Upper lobe of left lung (tissue), 6 donors: ENCODE measurements around the gene RPS27L. TPM values are rescaled to one million over a fixed set of nuclear protein-coding genes. Genes with fewer than 3 reads are reported as not detected.

ENCODE experiments used
- ATAC-seq, 2 donors: fragments of 200-7000 bp; cut with Tn5 transposase; one replicate each; pipeline ENCODE4 v1.9.1; 2022; ENCODE audit warnings: mild to moderate bottlenecking in 2 of 2, moderate library complexity in 2 of 2; ENCODE audit not compliant: low FRiP score in 2 of 2
- DNase-seq, 2 donors: peaks; one replicate each; pipeline ENCODE4 v3.0.0-alpha.2; 2019 to 2020
- H3K27ac ChIP-seq, 4 donors: fragments of 200-600 bp; sonication (generic); one replicate each; pipeline ENCODE4 v1.5.1; 2016 to 2019
- H3K27me3 ChIP-seq, 4 donors: fragments of 200-600 bp; sonication (generic); one replicate each; pipeline ENCODE4 v1.5.1; 2017 to 2019
- H3K36me3 ChIP-seq, 4 donors: fragments of 200-600 bp; sonication (generic); one replicate each; pipeline ENCODE4 v1.5.1; 2016 to 2019
- H3K4me1 ChIP-seq, 4 donors: fragments of 200-600 bp; sonication (generic); one replicate each; pipeline ENCODE4 v1.5.1; 2018 to 2019
- H3K4me3 ChIP-seq, 4 donors: fragments of 200-600 bp; sonication (generic); one replicate each; pipeline ENCODE4 v1.5.1; 2017 to 2019; ENCODE audit warnings: mild to moderate bottlenecking in 2 of 4, moderate library complexity in 1 of 4
- H3K9me3 ChIP-seq, 4 donors: fragments of 200-600 bp; sonication (generic); one replicate each; pipeline ENCODE4 v1.5.1; 2018 to 2019
- CTCF ChIP-seq, 6 experiments: fragments of 450-650 bp in 4 of 6; fragments of 200-600 bp in 2 of 6; sonication (generic) in 2 of 6; IDR thresholded peaks; one replicate each; pipeline ENCODE4 v1.5.1; 2016 to 2019; ENCODE audit warnings: antibody characterized with exemption in 6 of 6
- EP300 ChIP-seq, 4 donors: sonication (generic); formaldehyde crosslinking; IDR thresholded peaks; one replicate each; pipeline ENCODE4 v1.5.1; 2017; ENCODE audit warnings: antibody characterized with exemption in 4 of 4, control low read depth in 2 of 4
- POLR2A ChIP-seq, 4 donors: fragments of 450-650 bp; IDR thresholded peaks; one replicate each; pipeline ENCODE4 v1.5.1; 2016 to 2017; ENCODE audit warnings: antibody characterized with exemption in 4 of 4, mild to moderate bottlenecking in 2 of 4
- POLR2AphosphoS5 ChIP-seq, 2 donors: sonication (generic); formaldehyde crosslinking; IDR thresholded peaks; one replicate each; pipeline ENCODE4 v1.5.1; 2017; ENCODE audit warnings: antibody characterized with exemption in 2 of 2
- WGBS, 2 donors: methylation state at CpG; one replicate each; pipeline ENCODE4 v1.1.5; 2017 to 2018; 5-methylcytosine and 5-hydroxymethylcytosine counted together
- total RNA-seq, 6 donors: library from RNA; depleted of rRNA in 4 of 6; stranded (reverse); fragments of >200 nt in 4 of 6; gene quantifications; one replicate each; pipeline versions ENCODE4 v1.1.0 to v1.2.1, GENCODE V29; 2016 to 2021
- donor health status: DM: no; HTN: no; CAD: no; lungs with moderate emphysema.
- donor health status: DM: no; HTN: yes; CAD: no; lungs with severe emphysema.

RPS27L gene
- total RNA-seq, 6 donors from 2014 or later: 30.3 to 165 (median 117) TPM

- Histone ChIP-seq H3K27me3 (no peaks in the 10 kb centered on the region), H3K4me3 (no peak overlapping the region), H3K9me3 (no peaks in the 10 kb centered on the region), H3K27ac (peak overlapping the region in 1 of 4 donors; percentile 41), H3K36me3 (peaks cover 0 to 5% (median 0%) of the 10 kb centered on the region in 4 donors), H3K4me1 (peaks cover 5 to 18% (median 12%) of the 10 kb centered on the region in 4 donors)
- no peak for TF ChIP-seq POLR2AphosphoS5 (IDR thresholded peaks at IDR 0.05)
- DNase-seq: no peak
- 78 to 98% methylated on average over 2 of the region's 2 CpGs for WGBS, 2 donors
- no peak for ATAC-seq
Observed at GRCh38 chr15:63136742-63137141, 20.5 kb downstream of the RPS27L start.

- H3K36me3 ChIP-seq: peaks cover 0 to 8% (median 2%) of the 10 kb centered on the region in 4 donors
- no peak overlapping the region for H3K4me3 ChIP-seq
- H3K27me3 ChIP-seq: no peaks in the 10 kb centered on the region
- 57 to 79% methylated on average over 3 of the region's 3 CpGs for WGBS, 2 donors
- ATAC-seq: peak in 1 of 2 donors; percentile 68
- H3K4me1 ChIP-seq: peaks cover 5 to 18% (median 12%) of the 10 kb centered on the region in 4 donors
- TF ChIP-seq CTCF (IDR thresholded peaks at IDR 0.05): no peak
- peak in 1 of 4 donors; percentile 42 for TF ChIP-seq POLR2A (IDR thresholded peaks at IDR 0.05)
- no peak for TF ChIP-seq POLR2AphosphoS5 (IDR thresholded peaks at IDR 0.05)
- TF ChIP-seq EP300 (IDR thresholded peaks at IDR 0.05): peak in 1 of 4 donors; percentile 76
- DNase-seq: no peak
- peak overlapping the region; percentile 50 to 74 (median 73) for H3K27ac ChIP-seq
- no peaks in the 10 kb centered on the region for H3K9me3 ChIP-seq
Observed at GRCh38 chr15:63135804-63136203, 21.5 kb downstream of the RPS27L start.

- H3K4me3 ChIP-seq: no peak overlapping the region
- H3K36me3 ChIP-seq: peaks cover 0 to 13% (median 5%) of the 10 kb centered on the region in 4 donors
- TF ChIP-seq POLR2A (IDR thresholded peaks at IDR 0.05) (no peak), POLR2AphosphoS5 (IDR thresholded peaks at IDR 0.05) (no peak), CTCF (IDR thresholded peaks at IDR 0.05) (no peak), EP300 (IDR thresholded peaks at IDR 0.05) (no peak)
- peaks cover 5 to 18% (median 12%) of the 10 kb centered on the region in 4 donors for H3K4me1 ChIP-seq
- 93 to 96% methylated on average over 5 of the region's 5 CpGs for WGBS, 2 donors
- H3K27me3 ChIP-seq: no peaks in the 10 kb centered on the region
- H3K9me3 ChIP-seq: no peaks in the 10 kb centered on the region
- DNase-seq (no peak), ATAC-seq (no peak)
- peak overlapping the region; percentile 50 to 74 (median 73) for H3K27ac ChIP-seq
Observed at GRCh38 chr15:63135281-63135680, 22.0 kb downstream of the RPS27L start.

- Histone ChIP-seq H3K36me3 (peaks cover 0 to 20% (median 7%) of the 10 kb centered on the region in 4 donors), H3K9me3 (no peaks in the 10 kb centered on the region), H3K27me3 (no peaks in the 10 kb centered on the region), H3K4me3 (no peak overlapping the region), H3K4me1 (peaks cover 5 to 18% (median 12%) of the 10 kb centered on the region in 4 donors), H3K27ac (peak overlapping the region; percentile 30 to 74 (median 60))
- 89 to 91% methylated on average over 2 of the region's 2 CpGs for WGBS, 2 donors
- no peak for TF ChIP-seq EP300 (IDR thresholded peaks at IDR 0.05)
- no peak for TF ChIP-seq CTCF (IDR thresholded peaks at IDR 0.05)
- no peak for TF ChIP-seq POLR2AphosphoS5 (IDR thresholded peaks at IDR 0.05)
- no peak for TF ChIP-seq POLR2A (IDR thresholded peaks at IDR 0.05)
- no peak for ATAC-seq
- no peak for DNase-seq
Observed at GRCh38 chr15:63134245-63134985, 22.9 kb downstream of the RPS27L start.

- no peaks in the 10 kb centered on the region for H3K9me3 ChIP-seq
- H3K36me3 ChIP-seq: peaks cover 0 to 26% (median 7%) of the 10 kb centered on the region in 4 donors
- no peak for TF ChIP-seq CTCF (IDR thresholded peaks at IDR 0.05)
- no peak for TF ChIP-seq POLR2A (IDR thresholded peaks at IDR 0.05)
- TF ChIP-seq EP300 (IDR thresholded peaks at IDR 0.05): no peak
- no peak for TF ChIP-seq POLR2AphosphoS5 (IDR thresholded peaks at IDR 0.05)
- H3K27me3 ChIP-seq: no peaks in the 10 kb centered on the region
- DNase-seq (no peak), ATAC-seq (no peak)
- H3K4me3 ChIP-seq: no peak overlapping the region
- peak overlapping the region in 3 of 4 donors; percentile 30 to 64 (median 58) for H3K27ac ChIP-seq
- 51 to 64% methylated on average over 1 of the region's 1 CpG for WGBS, 2 donors
- H3K4me1 ChIP-seq: peaks cover 5 to 18% (median 12%) of the 10 kb centered on the region in 4 donors
Observed at GRCh38 chr15:63133786-63134185, 23.5 kb downstream of the RPS27L start.
